ENCODE measurements around the gene NFU1.

DNA sequence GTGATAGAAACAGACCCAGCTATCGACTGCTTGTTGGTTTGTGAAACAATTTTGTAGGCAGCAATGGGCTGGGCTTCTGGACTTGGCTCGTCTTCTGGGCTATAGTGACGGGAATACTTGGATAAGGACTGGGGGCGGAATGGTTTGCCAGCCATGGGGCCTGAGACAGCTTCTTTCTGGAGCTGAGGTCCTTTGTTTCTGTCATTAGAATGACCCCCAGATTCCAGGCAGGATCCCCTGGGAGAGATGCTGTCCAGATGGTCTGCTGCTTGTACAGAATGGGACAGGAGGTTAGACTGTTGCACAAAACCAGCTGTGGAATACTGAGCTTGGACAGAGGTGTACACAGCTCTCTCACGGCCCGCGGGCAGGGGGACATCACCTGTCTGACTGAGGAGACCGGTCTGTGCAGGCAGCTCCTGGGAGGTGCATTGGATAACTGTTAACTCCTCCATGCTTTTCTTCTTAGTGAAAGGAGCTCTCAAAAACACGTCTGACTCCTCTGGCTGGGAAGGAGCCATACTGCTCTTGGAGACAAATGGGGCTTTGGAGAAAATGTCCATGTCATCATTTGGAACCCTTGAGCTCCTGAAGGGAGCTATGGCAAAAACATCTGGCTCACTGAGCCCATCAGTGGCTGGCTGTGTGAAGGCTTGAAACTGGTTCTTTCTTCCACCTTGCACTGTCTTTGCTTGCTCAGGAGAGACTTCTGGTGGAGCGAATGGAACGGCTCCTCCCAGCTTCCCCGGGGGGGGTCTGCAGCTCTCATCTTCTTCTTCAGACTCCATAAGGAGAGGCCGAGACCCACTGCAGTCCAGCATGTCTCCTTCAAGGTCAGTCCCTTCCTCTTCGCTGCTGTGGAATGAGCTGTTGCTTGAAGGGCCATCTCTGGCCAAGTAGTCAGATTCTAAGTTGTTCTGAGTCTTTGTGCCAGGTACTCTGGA, 28.6 kb upstream of the NFU1 start:
- TF ChIP-seq CTCF (conservative IDR thresholded peaks at IDR 0.05 in 1 of 2, IDR thresholded peaks at IDR 0.05 in 1 of 2; ENCODE audit: extremely low read depth in 1 of 2, insufficient read depth in 1 of 2, low read depth in 1 of 2, low read length in 2 of 2): no peak
- TF ChIP-seq EZH2 (IDR thresholded peaks at IDR 0.05; ENCODE audit: borderline replicate concordance, low read length): no peak
